Gastroesophageal sphincter (tissue), 3 donors: ENCODE data around the gene ATP6V0C.

Experiments used
- CTCF ChIP-seq, 4 experiments: fragments of 200-600 bp in 2 of 4; fragments of 450-650 bp in 2 of 4; sonication (generic) in 1 of 4; IDR thresholded peaks; one replicate each; pipeline ENCODE4 v1.5.1; 2017 to 2019; ENCODE audit warnings: antibody characterized with exemption in 4 of 4, mild to moderate bottlenecking in 2 of 4, moderate library complexity in 2 of 4
- EP300 ChIP-seq: sonication (generic); formaldehyde crosslinking; IDR thresholded peaks from one replicate; pipeline ENCODE4 v1.6.1; 2017; ENCODE audit warnings: antibody characterized with exemption, mild to moderate bottlenecking
- POLR2A ChIP-seq, 2 donors: fragments of 450-650 bp; IDR thresholded peaks; one replicate each; pipeline ENCODE4 v1.6.1; 2017; ENCODE audit warnings: antibody characterized with exemption in 2 of 2, mild to moderate bottlenecking in 2 of 2, moderate library complexity in 1 of 2
- POLR2AphosphoS5 ChIP-seq: sonication (generic); formaldehyde crosslinking; IDR thresholded peaks from one replicate; pipeline ENCODE4 v1.6.1; 2017; ENCODE audit warnings: antibody characterized with exemption

- no peak for TF ChIP-seq POLR2AphosphoS5
- TF ChIP-seq CTCF (IDR thresholded peaks at IDR 0.05): no peak
- no peak for TF ChIP-seq EP300
- TF ChIP-seq POLR2A (IDR thresholded peaks at IDR 0.05): no peak
Measured at GRCh38 chr16:2468725-2469398, 44.9 kb upstream of the ATP6V0C start.
